Neural progenitor cell (in vitro differentiated cells): Measurements from ENCODE around the gene PKD2L1.

Source experiments
- CTCF ChIP-seq: fragments of 200-600 bp; sonication (generic); IDR thresholded peaks from 2 replicates; pipeline ENCODE4 v1.5.1; 2017; ENCODE audit warnings: antibody characterized with exemption, mild to moderate bottlenecking
- EZH2 ChIP-seq: fragments of 200-600 bp; sonication (generic); IDR thresholded peaks from 2 replicates; pipeline ENCODE4 v1.6.1; 2017; ENCODE audit warnings: antibody characterized with exemption, mild to moderate bottlenecking, moderate library complexity
- EZH2phosphoT487 ChIP-seq: fragments of 200-600 bp; sonication (generic); IDR thresholded peaks from 2 replicates; pipeline ENCODE4 v1.6.1; 2017; ENCODE audit warnings: antibody characterized with exemption

- TF ChIP-seq CTCF = no peak
- TF ChIP-seq EZH2 = no peak
- no peak for TF ChIP-seq EZH2phosphoT487
Observed at GRCh38 chr10:100349672-100350071, 19.6 kb upstream of the PKD2L1 start.
